GM19395 (cell line): ENCODE measurements around the gene ATP12A.

Source experiments
- ATAC-seq: cut with Tn5 transposase; IDR thresholded peaks from one replicate; pipeline ENCODE4 v1.9.1; 2021; ENCODE audit warnings: mild to moderate bottlenecking, moderate library complexity; ENCODE audit not compliant: unreplicated experiment

Gene ATP12A

DNA sequence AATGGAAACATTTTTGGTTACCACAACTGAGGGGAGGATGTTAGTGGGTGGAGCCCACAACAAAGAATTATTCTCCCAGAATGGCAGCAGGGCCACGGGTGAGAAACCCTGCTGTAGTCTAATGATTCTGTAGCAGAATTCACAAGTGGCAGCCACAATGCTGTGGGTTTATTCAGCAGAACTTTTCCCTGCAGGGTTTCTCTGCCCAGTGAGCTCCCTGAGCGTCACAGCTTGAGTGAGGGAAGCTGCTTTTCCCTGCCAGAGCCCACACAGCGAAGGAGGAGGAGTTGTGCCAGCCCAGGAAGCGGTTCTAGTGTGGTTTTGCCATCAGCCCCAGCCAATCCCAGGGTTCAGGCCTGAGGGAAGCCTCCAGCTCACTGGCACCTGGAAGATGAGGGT is 4.4 kb downstream of the ATP12A start:
- peak; percentile 51 for ATAC-seq

DNA sequence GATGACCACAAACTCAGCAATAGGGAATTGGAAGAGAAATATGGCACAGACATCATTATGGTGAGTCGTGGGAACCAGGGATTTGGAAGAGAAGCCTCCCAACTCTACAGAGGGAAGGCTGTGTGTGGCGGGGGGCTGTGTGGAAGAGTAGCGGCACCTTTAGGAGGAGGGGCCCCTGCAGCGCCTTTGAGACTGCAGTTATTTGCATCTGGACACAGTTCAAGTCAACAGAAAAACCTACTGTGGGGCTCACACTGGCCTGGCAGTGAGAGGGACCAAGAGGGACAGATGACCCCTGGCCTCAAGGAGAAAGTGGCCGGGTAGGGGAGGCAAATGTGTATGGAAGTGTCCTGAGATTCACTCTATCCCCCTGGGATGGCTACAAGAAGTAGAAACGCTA is 5.1 kb downstream of the ATP12A start:
- no peak for ATAC-seq

DNA sequence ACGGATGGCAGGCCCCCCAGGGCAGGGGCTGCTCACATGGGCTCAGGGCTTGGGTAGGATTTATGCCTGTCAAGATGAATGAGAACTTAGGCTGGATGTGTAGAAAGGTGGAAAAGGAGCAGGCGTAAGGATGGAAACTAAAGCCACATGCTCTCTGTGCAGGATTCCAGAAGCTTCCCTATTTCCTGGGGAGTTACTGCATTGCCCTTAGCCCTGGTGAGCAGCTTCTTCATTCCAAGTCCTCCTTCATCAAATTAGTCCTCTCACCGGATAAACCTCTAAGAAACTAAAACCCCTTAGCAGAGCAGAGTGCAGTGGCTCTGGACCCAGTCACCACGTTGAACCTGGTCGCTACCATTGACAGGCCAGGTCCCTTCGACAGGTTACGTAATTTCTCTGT is 7.4 kb downstream of the ATP12A start:
- ATAC-seq: no peak

DNA sequence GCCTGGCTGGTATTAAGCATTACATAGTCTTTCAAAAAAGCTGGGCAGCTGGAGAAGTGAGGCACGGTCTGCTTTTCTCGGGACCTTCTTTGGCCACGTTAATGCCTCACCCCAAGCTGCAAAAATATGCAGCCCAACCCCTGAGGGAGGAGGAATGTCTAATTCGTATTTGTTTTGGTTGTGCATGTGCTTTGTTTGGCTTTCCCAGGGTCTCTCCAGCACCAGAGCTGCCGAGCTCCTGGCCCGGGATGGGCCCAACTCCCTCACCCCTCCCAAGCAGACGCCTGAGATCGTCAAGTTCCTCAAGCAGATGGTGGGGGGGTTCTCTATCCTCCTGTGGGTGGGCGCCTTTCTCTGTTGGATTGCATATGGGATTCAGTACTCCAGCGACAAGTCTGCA is 7.9 kb downstream of the ATP12A start:
- no peak for ATAC-seq

DNA sequence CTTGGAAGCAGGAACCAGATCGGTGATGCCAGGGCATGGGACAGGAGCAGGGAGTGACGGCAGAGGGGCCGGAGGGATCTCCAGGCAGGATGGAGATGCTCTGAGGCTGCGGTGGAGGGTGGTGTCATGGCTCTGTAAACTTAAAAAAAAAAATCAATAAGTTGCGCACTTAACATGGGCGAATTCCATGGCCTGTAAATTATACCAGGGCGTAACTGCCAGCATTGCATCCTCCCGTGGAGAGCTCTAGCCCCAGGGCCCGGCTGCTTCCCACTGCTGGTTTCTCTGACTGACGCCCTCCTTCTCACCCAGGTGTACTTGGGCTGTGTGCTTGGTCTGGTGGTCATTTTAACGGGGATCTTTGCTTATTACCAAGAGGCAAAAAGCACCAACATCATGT is 8.7 kb downstream of the ATP12A start:
- no peak for ATAC-seq

DNA sequence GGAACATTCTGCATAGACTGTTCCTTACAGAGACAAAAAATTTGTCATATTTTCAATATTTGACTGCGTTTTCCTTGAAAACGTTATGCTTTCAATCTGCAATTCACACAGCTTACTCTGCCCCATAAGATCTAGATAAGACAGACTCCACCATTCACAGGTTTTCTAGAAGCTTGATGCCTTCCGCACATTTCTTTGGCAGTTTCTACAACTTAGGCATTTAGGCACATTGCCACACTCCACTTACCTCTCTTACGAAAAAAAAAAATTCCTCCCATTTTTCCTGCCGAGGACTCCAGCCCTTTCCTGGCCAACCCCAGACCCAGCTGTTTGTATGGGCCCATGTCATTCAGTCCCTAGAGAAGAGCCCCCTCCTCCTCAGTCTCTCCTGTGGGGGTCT is 11.2 kb downstream of the ATP12A start:
- ATAC-seq: no peak

DNA sequence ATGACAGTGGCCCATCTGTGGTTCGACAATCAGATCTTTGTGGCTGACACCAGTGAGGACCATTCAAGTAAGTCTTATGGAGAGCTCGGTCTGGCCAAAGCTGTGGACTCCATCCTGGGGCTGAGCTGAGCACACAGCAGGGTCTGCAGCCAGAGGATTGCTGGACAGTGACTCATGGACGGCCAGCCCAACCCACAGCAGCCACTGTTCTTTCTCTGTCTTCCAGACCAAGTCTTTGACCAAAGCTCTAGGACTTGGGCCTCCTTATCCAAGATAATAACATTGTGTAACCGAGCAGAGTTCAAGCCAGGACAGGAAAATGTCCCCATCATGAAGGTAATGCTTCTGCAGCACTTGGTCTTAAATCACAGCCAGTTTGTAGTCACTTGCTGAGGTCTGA is 12.4 kb downstream of the ATP12A start:
- ATAC-seq: no peak

DNA sequence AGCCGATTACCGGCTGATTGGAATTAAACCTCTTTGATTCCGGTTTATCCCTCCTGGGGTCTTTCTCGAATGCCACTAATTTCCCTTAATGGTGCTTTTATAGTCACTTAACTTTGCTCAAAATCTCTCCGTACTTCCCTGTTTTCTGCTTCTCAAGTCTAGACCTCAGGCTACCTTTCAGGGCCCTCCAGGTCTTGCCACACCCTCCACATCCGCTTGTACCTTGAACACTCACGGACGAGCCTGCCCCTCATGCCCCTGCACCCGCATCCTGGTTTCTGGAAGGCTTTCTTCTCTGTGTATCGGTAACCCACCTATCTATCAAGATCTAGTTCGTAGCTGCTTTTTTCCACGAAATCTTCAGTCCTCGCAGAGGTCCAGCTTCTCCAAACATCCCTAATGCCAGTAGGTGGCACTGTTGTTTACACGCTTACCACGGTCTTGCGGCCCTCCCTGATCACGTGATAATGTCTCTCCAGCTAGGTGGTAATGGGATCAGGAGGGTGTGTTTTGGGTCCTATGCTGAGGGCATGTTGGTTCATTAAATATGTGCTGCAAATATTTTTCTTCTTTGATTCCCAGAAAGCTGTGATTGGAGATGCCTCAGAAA is 13.8 kb downstream of the ATP12A start:
- no peak for ATAC-seq

DNA sequence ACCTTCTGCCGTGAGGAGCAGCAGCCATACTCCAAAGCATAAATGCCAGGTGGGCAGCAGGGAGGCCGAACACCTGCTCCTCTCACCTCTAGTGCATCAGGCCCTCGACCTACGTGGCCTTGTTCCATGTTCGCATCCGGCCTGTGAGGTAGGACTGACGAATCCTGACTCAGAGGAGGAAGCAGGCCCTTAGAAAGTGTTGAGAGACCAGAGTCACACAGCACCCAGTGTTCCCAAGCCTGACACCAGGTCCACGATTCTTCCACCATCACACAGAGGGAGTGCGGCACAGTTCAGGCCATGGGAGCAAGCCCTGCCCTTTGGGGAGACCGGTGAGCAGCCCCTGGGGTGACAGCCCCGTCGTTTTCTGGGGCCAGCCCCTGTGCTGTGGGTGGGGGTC is 14.7 kb downstream of the ATP12A start:
- ATAC-seq: no peak

DNA sequence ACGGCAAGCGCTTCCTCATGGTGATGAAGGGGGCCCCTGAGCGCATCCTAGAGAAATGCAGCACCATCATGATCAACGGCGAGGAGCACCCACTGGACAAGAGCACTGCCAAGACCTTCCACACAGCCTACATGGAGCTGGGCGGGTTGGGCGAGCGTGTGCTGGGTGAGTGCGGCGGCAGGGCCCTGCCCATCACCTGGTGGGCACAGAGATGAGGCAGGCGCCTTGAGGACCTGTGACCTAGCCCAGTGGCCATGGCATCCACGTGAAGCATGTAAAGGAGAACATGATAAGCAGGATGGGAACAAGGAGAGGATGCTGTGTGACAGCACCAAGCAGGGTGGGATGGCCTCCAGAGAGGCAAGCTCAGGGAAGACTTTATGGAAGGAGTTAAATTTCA is 18.5 kb downstream of the ATP12A start:
- ATAC-seq: no peak

DNA sequence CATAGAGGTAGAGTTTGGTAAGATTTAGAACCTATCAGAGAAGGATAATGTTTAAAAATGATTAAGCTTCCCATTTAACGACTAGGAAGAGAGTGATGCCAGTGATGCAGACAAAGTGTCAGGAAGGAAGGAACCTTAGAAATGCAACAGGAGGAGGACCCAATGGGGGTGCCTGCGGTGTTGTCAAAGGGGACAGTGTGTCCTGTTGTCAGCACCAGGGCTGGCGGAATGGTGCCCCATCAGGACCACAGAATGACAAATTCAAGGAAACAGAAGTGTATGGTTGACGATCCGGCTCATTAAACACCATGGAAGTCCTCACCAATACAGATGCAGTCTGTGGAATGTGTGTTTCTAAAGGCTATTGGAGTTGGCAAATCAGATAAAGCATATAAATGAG is 19.3 kb downstream of the ATP12A start:
- ATAC-seq: no peak

DNA sequence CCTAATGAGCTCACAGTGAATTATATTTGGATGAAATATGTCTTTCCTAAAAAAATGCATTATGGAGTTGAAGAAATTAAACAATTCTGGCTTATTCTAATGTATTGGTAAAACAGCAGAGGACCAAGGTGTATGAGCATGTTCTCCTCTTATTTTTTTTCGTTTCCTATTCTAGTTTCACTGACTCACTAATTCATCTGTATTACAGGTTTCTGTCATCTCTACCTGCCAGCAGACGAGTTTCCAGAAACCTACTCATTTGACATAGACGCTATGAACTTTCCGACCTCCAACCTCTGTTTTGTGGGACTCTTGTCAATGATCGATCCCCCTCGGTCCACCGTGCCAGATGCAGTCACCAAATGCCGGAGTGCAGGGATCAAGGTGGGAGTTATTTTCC is 20.3 kb downstream of the ATP12A start:
- ATAC-seq: no peak

DNA sequence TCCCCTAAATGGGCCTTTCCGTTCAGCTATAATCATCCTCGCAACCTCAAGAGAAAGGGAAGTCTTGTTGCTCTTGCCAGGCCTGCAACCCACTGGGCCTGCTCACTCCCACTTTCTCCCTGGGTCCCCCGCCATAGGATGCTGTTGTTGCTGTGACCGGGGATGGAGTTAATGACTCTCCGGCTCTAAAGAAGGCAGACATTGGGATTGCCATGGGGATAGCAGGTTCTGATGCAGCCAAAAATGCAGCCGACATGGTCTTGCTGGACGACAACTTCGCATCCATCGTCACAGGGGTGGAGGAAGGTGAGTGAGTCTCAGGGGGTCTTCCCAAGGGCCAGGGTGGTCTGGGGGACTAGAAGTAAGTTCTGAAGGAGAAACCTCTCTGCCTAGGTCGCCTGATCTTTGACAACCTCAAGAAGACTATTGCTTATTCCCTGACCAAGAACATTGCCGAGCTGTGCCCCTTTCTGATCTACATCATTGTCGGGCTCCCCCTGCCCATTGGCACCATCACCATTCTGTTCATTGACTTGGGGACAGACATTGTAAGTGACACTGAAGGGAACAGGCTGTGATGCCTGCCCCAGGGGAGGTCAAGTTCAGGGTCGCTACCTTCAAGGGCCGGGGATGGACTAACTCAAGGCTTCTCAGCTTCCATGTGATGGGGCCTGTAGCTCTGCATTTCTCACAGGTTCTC is 26.8 kb downstream of the ATP12A start:
- no peak for ATAC-seq

DNA sequence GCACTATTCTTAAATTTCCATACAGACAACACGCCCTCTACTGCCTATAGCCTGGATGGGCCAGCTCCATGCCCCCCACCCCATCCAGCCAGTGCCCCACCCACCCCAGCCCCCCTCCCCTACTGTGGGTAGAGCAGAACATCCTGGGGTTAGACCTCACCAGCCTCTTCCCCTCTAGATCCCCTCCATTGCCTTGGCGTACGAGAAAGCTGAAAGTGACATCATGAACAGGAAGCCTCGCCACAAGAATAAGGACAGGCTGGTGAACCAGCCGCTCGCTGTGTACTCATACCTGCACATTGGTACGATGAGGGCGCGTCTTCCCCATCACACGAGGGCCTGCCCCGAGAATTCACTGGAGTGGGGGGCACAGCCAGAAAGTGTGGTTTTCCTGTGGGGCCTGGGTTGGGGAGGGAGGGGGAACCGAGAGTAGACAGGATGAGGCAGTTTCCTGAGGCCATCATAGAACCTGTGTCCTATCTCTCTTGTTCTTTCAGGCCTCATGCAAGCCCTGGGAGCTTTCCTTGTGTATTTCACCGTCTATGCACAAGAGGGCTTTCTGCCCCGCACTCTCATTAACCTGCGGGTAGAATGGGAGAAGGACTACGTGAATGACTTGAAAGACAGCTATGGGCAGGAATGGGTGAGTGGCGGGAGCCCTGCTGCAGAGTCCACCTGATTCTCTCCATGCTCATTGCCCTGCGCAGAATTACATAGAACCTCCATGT is 29.1 kb downstream of the ATP12A start:
- ATAC-seq: peak; percentile 92

DNA sequence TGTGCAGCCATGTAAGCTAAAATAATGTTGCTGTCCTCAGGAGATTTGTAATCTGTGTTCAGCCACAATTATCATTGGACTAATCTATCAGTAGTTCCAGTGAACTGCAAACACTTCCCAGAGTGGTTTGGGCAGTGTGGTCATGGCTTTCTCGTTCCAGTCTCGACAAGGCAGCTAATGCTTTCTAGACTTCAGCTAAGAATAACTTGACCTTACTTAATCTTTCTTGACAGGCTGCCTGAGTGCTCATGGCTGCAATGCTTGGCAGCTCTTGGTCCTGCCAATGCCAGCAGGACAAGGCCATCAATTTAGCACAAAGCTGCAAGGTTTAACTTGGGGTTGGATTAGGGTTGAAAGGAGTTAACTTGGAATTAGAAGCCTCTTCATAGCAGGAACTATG is 32.8 kb downstream of the ATP12A start:
- ATAC-seq: no peak

DNA sequence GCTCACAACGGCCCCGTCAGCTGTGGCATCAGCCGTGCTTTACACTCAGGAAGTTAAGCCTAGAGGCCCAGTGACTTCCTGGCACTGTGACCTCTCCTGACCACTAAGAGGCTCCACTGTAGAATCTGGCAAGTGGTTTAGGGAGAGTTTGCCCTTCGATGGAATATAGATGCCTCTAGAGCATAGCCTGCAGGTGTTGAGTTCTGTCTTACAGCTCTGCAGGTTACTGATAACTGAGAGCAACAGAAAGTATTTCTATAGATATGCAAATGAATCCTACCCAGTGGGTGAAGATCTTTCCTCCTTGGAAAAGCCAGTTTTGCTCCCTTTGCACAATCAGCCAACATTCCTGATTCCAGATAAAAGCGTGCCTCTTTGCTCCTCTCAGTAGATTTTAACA is 35.8 kb downstream of the ATP12A start:
- no peak for ATAC-seq

DNA sequence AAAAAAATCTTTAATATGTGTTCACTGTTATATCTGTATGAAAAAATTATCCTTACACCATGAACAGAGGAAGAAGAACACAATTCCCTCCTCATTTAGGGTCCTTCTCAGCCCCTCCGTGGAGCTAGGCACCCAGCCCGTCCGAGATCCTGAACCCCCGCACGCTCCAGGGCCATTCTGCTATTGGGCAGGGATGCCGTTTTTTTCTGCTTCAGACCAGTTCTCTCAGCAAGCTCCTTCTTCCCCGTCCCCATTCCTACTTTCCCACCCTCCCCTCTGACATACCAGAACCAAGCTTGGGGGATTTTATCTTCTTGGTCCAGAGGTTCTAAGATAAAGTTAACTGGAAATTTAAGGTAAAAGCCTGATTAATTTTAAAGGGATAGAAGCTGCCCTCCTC is 36.2 kb downstream of the ATP12A start:
- ATAC-seq: no peak

DNA sequence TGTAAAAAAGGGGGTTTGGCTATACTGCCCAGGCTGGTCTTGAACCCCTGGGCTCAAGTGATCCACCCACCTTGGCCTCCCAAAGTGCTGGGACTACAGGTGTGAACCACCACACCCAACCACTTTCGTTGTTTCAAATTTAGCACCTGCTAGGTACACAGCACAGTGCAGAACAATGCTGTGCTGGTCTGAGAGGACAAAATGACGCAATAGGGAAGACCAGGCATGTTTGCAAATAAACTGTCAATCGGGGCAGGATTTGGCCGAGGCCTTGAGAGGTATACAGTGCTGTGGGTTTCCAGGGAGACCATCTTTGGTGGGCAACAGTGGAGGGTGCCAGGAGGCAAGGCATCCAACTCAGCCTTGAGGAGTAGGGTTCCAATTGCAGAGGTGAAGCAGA is 37.0 kb downstream of the ATP12A start:
- no peak for ATAC-seq

DNA sequence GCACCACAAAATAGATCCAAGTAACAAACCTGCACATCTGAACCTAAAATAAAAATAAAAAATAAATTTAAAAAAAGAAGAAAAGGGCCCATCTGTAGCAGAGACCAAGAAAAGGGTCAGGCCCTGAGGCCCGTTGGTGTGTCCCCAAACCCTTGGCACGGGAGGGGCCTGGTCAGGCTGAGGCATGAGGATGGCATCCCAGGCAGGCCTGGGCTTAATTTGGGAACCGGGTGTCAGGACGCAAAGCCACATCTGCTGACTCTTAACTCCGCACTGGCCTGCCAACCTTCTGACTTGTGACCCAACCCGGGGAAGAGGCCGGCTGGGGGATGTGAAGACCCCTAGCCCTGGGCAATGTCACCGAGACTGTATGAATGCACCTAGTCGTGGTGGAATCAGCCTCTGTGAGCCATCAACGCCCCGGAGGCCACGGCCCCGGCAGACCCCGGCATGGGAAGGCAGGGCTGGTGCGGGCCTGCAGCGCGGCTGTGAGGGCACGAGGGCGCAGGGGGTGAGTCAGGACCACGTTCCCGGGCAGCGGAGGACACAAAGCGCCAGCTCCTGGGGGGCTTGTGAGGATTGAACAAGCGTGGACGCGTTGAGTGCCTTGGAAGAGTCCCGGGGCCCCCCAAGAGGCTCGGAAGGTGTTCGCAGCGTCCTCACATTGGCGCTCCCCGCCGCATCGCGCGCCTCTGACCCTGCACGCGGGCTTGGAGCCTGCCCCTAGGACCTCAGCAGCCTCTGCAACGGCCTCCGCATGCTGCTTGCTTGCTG is 38.2 kb downstream of the ATP12A start:
- ATAC-seq: no peak

DNA sequence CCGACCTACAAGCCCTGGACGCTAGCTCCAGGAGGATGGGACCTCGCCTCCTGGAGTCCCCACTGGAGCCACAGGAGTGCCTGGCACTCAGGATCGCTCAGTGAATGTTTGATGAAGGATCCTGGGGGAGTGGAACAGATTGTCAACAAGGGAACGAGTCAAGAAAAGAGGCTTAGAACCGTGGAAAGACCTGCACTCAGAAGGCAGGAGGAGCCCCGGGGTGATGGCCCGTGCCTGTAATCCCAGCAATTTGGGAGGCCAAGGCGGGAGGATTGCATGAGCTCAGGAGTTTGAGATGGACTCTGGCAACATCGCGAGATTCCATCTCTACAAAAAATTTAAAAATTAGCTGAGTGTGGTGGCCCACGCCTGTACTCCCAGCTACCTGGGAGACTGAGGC is 38.9 kb downstream of the ATP12A start:
- no peak for ATAC-seq

DNA sequence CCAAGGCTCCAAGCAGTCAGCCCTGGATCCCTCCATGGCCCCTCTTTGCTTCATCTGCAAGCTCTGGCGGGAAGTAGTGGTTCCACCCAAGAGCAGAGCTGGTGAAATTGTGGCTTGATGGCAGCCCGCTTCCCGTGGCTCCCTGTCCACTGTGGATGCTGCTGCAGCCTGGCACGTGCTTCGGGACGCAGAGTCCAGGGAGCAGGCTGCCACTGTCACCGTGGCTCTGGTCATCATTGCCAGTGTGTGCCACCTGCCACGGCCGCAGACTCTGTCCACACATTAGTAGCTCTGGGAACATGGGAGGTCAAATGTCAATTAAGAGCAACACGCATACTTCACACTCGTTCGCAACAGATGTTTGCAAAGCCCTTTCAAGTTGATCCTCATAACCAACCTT is 43.0 kb downstream of the ATP12A start:
- no peak for ATAC-seq

DNA sequence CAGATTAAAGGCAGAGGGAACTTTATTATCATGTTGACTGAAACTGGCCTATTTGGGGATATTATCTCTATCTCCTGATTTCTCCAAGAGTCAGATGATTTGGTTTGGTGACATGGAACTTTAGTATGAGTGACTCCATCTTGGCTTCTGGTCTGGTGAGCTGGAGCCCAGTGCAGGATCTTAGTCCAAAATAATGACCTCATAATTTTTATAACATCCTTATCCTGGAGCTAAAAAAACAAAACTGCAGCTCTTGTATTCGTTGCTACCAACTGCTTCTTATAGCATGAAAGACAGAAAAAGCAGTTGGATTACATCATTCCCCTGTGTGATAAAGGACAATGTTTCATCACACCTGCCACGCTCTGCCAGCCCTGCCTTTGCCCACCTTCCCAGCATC is 44.5 kb downstream of the ATP12A start:
- ATAC-seq: no peak
